NB4 (cell line): ENCODE measurements around the gene AUH.

Source experiments
- DNase-seq: peaks from one replicate; pipeline ENCODE4 v3.0.0; 2010; ENCODE audit warnings: low read depth
- H3K4me3 ChIP-seq: one replicate; pipeline ENCODE4 v1.5.1; 2011; ENCODE audit warnings: mild to moderate bottlenecking, low read depth, low read length, moderate library complexity
- MYC ChIP-seq: IDR thresholded peaks from 2 replicates; pipeline ENCODE4 v1.6.1; 2011; ENCODE audit warnings: low read depth, low read length
- POLR2A ChIP-seq: IDR thresholded peaks from 2 replicates; pipeline ENCODE4 v1.6.1; 2011; ENCODE audit warnings: mild to moderate bottlenecking; ENCODE audit not compliant: insufficient read length; ENCODE audit errors: extremely low read depth
- TF ChIP-seq, protein P1 (sequence below): IDR thresholded peaks from one replicate; pipeline ENCODE4 v1.5.1; 2012; ENCODE audit warnings: low read depth, low read length
- TF ChIP-seq, protein P2 (sequence below): IDR thresholded peaks from 2 replicates; pipeline ENCODE4 v1.6.1; 2011; ENCODE audit warnings: low read depth, low read length

The AUH gene

DNA sequence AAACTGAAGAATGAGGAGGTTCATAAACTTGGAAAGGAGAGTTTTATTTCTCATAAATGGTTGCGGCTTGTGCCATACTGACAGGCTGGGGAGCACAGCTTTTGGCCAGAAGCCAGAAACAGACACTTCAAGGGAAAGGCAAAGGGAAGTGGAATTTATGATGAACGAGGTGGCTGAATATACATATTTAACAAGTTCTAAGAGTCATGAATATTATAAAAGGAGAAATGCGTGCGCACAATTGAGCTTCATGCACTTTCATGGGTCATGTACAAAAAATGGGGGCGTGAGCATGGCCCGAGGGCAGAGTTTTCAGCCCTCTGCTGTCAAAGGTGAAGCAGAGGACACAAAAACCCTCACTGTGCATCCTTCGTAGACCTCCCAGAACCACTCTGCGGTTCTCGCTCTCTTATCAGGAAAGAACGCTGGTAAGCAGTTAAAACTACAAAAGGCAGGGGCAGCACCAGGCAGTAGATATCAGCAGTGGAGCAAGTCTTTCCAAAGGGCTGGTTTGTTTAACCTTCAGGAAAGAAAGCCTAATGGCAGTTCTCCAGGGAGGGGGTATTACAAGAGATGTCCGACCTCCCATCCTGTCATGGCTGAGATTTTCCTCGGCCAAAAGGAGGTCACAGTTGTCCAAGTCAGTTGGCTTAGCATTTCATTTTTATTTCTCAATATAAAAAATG lies 29.0 kb downstream of the AUH start:
- no peak overlapping the region for H3K4me3 ChIP-seq
- TF ChIP-seq, protein P1, sequence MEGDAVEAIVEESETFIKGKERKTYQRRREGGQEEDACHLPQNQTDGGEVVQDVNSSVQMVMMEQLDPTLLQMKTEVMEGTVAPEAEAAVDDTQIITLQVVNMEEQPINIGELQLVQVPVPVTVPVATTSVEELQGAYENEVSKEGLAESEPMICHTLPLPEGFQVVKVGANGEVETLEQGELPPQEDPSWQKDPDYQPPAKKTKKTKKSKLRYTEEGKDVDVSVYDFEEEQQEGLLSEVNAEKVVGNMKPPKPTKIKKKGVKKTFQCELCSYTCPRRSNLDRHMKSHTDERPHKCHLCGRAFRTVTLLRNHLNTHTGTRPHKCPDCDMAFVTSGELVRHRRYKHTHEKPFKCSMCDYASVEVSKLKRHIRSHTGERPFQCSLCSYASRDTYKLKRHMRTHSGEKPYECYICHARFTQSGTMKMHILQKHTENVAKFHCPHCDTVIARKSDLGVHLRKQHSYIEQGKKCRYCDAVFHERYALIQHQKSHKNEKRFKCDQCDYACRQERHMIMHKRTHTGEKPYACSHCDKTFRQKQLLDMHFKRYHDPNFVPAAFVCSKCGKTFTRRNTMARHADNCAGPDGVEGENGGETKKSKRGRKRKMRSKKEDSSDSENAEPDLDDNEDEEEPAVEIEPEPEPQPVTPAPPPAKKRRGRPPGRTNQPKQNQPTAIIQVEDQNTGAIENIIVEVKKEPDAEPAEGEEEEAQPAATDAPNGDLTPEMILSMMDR = no peak
- no peak for TF ChIP-seq MYC
- TF ChIP-seq, protein P2, sequence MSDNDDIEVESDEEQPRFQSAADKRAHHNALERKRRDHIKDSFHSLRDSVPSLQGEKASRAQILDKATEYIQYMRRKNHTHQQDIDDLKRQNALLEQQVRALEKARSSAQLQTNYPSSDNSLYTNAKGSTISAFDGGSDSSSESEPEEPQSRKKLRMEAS = no peak
- no peak for TF ChIP-seq POLR2A
- peak; percentile 11 for DNase-seq

DNA sequence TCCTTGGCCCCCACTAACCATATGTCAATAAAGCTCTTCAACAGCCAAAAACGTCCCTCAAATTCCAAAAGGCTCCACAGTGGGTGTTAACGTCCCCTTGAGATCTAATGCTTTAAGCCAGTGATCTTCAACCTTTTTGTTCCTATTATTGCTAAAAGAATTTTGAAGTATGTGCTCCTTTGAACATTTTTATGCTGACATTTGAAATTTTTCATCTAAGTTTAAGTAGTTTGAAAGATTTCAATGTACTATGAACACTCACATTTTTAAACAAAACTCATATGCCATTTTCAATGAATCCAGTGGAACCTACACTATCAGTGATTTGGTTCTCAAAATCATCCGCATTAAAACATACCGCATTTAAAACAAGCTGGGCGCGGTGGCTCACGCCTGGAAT lies 29.9 kb downstream of the AUH start:
- H3K4me3 ChIP-seq = no peak overlapping the region
- no peak for TF ChIP-seq POLR2A
- TF ChIP-seq MYC = no peak
- TF ChIP-seq, protein P2 = no peak
- TF ChIP-seq, protein P1 = no peak
- no peak for DNase-seq

DNA sequence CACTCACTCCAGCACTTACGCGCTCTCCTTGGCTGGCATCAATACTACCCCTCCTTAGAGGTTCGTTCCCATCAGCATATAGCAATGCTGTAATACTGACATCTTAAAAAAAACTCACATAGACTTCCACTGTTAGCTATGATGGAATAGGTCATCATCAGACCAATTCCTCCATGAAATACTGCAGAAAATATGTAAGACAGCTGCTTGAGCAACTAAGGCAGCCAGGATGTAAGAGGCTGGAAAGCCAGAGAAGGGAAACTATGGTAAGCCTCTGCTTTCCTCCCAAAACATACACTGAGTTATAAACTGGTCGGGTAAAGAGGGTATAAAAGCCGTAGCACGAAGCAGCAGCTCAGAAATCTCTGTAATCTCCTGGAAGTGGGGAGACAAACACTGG lies 33.5 kb downstream of the AUH start:
- DNase-seq = no peak
- TF ChIP-seq, protein P1 = no peak
- TF ChIP-seq, protein P2 = no peak
- TF ChIP-seq POLR2A (no peak), MYC (no peak)

DNA sequence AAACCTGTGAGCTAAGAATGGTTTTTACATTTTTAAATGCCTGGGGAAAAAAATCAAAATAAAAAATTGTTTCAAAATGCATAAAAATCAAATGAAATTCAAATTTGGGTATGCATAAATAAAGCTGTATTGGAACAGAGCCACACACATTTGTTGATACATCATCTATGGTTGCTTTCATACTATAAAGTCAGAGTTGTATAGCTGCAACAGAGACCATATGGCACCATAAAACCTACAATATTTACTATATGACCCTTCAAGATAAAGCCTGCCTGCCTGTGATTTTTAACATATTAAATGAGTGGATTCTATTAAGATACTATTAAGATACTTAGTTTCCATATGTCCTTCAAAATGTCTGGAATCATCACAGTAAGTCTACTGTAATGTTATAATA lies 40.0 kb downstream of the AUH start:
- TF ChIP-seq, protein P2 = no peak
- TF ChIP-seq POLR2A = no peak
- no peak for TF ChIP-seq MYC
- TF ChIP-seq, protein P1 = no peak
- no peak overlapping the region for H3K4me3 ChIP-seq
- DNase-seq = no peak

More for the DNA sequence above, 33.5 kb downstream of the AUH start:
- no peak overlapping the region for H3K4me3 ChIP-seq

DNA sequence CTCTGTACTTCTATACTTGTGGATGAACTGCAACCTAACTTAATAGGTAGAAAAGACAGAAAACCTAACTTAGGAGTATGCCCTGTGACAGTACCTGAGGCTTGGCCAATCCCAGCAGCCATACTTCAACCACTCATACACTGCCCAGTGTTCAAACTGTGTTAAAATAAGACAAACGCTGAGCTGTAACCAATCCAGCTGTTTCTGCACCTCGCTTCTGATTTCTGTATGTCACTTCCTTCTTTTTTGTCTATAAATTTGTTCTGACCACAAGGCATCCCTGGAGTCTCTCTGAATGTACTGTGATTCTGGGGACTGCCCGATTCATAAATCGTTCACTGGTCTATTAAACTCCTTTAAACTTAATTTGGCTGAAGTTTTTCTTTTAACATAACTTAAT lies 41.4 kb downstream of the AUH start:
- peak; percentile 48 for DNase-seq
- TF ChIP-seq MYC (no peak), POLR2A (no peak)
- TF ChIP-seq, protein P1 = no peak
- TF ChIP-seq, protein P2 = no peak
- H3K4me3 ChIP-seq = no peak overlapping the region
